HEK293 (cell line): ENCODE data around the gene CASZ1.
A peak's percentile ranks its signal among the peaks of the same experiment; 100 is the strongest.

Source experiments
- CTCF ChIA-PET: fragments of 350-600 bp; formaldehyde crosslinking; extraction: SDS; loops from one replicate; lab custom pipeline; 2021; ENCODE audit warnings: antibody characterized with exemption; lab: Yijun Ruan, JAX
- POLR2A ChIA-PET: fragments of 300-600 bp; formaldehyde crosslinking; extraction: SDS; loops from one replicate; lab custom pipeline; 2020; ENCODE audit warnings: antibody characterized with exemption, inconsistent platforms; lab: Yijun Ruan, JAX
- H3K27ac ChIP-seq: fragments of 200-500 bp; sonication (Bioruptor generic); 2 replicates; pipeline ENCODE4 v1.5.1; 2014; ENCODE audit warnings: low read depth, low read length, control low read depth, inconsistent platforms; ENCODE audit errors: extremely low read depth
- H3K36me3 ChIP-seq, 2 experiments: fragments of 200-500 bp in 1 of 2; sonication (Bioruptor generic) in 1 of 2; 1 replicate in 1 of 2; 2 replicates in 1 of 2; pipeline ENCODE4 v1.5.1; 2014 to 2017; ENCODE audit warnings: inconsistent platforms in 2 of 2, low read length in 2 of 2; ENCODE audit not compliant: control insufficient read depth in 2 of 2, insufficient read depth in 1 of 2
- H3K4me1 ChIP-seq: fragments of 200-500 bp; sonication (Bioruptor generic); 2 replicates; pipeline ENCODE4 v1.5.1; 2014; ENCODE audit warnings: mild to moderate bottlenecking, low read length, inconsistent platforms; ENCODE audit not compliant: control insufficient read depth, insufficient read depth
- H3K4me3 ChIP-seq: 2 replicates; pipeline ENCODE4 v1.5.1; 2011; ENCODE audit warnings: low read depth, mild to moderate bottlenecking, control low read depth, low read length, moderate library complexity
- H3K9me3 ChIP-seq: fragments of 200-500 bp; sonication (Bioruptor generic); 2 replicates; pipeline ENCODE4 v1.5.1; 2014; ENCODE audit warnings: low read depth, low read length, inconsistent platforms; ENCODE audit not compliant: control insufficient read depth, insufficient read depth
- BCL11B ChIP-seq: fragments of 450-650 bp; formaldehyde crosslinking; IDR thresholded peaks from 2 replicates; pipeline ENCODE4 v1.5.1; 2016; ENCODE audit warnings: low read depth, missing biosample characterization, missing genetic modification characterization
- MEIS1 ChIP-seq: sonication (generic); formaldehyde crosslinking; IDR thresholded peaks from 2 replicates; pipeline ENCODE4 v1.8.1; 2022; ENCODE audit warnings: missing genetic modification reagents, mild to moderate bottlenecking, borderline replicate concordance
- OVOL3 ChIP-seq: fragments of 450-650 bp; formaldehyde crosslinking; IDR thresholded peaks from 2 replicates; pipeline ENCODE4 v1.5.1; 2016; ENCODE audit warnings: missing biosample characterization, missing genetic modification characterization
- SALL2 ChIP-seq: fragments of 450-650 bp; formaldehyde crosslinking; IDR thresholded peaks from 2 replicates; pipeline ENCODE4 v1.5.0; 2017; ENCODE audit warnings: missing biosample characterization, mild to moderate bottlenecking, missing genetic modification characterization, borderline replicate concordance
- TRIM28 ChIP-seq: IDR thresholded peaks from 2 replicates; pipeline ENCODE4 v1.6.1; 2011; ENCODE audit warnings: low read length, control low read depth, borderline replicate concordance
- ZBTB8A ChIP-seq: fragments of 450-650 bp; formaldehyde crosslinking; IDR thresholded peaks from 2 replicates; pipeline ENCODE4 v1.5.1; 2016; ENCODE audit warnings: missing biosample characterization, missing genetic modification characterization
- ZIC2 ChIP-seq: fragments of 450-650 bp; formaldehyde crosslinking; IDR thresholded peaks from 2 replicates; pipeline ENCODE4 v1.5.1; 2016; ENCODE audit warnings: missing biosample characterization, missing genetic modification characterization
- ZNF324 ChIP-seq: fragments of 450-650 bp; formaldehyde crosslinking; IDR thresholded peaks from 2 replicates; pipeline ENCODE4 v1.5.1; 2016; ENCODE audit warnings: missing biosample characterization, missing genetic modification characterization
- ZNF354C ChIP-seq: fragments of 450-650 bp; formaldehyde crosslinking; IDR thresholded peaks from 2 replicates; pipeline ENCODE4 v1.5.1; 2016; ENCODE audit warnings: missing biosample characterization, missing genetic modification characterization, low read depth, borderline replicate concordance
- ZNF529 ChIP-seq: fragments of 450-650 bp; formaldehyde crosslinking; IDR thresholded peaks from 2 replicates; pipeline ENCODE4 v1.5.1; 2017; ENCODE audit warnings: missing genetic modification characterization, missing biosample characterization; ENCODE audit not compliant: insufficient replicate concordance
- ZNF530 ChIP-seq: fragments of 450-650 bp; formaldehyde crosslinking; IDR thresholded peaks from 2 replicates; pipeline ENCODE4 v1.5.1; 2016; ENCODE audit warnings: low read depth, missing biosample characterization, missing genetic modification characterization
- ZNF585B ChIP-seq: fragments of 450-650 bp; formaldehyde crosslinking; IDR thresholded peaks from 2 replicates; pipeline ENCODE4 v1.5.1; 2016; ENCODE audit warnings: missing biosample characterization, missing genetic modification characterization
- ZNF610 ChIP-seq: fragments of 450-650 bp; formaldehyde crosslinking; IDR thresholded peaks from 2 replicates; pipeline ENCODE4 v1.5.1; 2016; ENCODE audit warnings: missing biosample characterization, missing genetic modification characterization, borderline replicate concordance
- ZNF623 ChIP-seq: fragments of 450-650 bp; formaldehyde crosslinking; IDR thresholded peaks from 2 replicates; pipeline ENCODE4 v1.5.1; 2016; ENCODE audit warnings: missing biosample characterization, missing genetic modification characterization
- ZNF629 ChIP-seq: fragments of 450-650 bp; formaldehyde crosslinking; IDR thresholded peaks from 2 replicates; pipeline ENCODE4 v1.5.1; 2017; ENCODE audit warnings: missing biosample characterization, missing genetic modification characterization
- ZNF768 ChIP-seq: fragments of 450-650 bp; formaldehyde crosslinking; IDR thresholded peaks from 2 replicates; pipeline ENCODE4 v1.5.1; 2018; ENCODE audit warnings: missing biosample characterization, mild to moderate bottlenecking, missing genetic modification characterization
- TF ChIP-seq, protein P1 (sequence below): fragments of 450-650 bp; formaldehyde crosslinking; IDR thresholded peaks from 2 replicates; pipeline ENCODE4 v1.5.1; 2016; ENCODE audit warnings: missing biosample characterization, missing genetic modification characterization, borderline replicate concordance
- TF ChIP-seq, protein P2 (sequence below): fragments of 450-650 bp; formaldehyde crosslinking; IDR thresholded peaks from 2 replicates; pipeline ENCODE4 v1.5.0; 2017; ENCODE audit warnings: missing biosample characterization, missing genetic modification characterization, borderline replicate concordance
- TF ChIP-seq, protein P3 (sequence below): fragments of 450-650 bp; formaldehyde crosslinking; IDR thresholded peaks from 2 replicates; pipeline ENCODE4 v1.5.1; 2016; ENCODE audit warnings: missing biosample characterization, missing genetic modification characterization
- TF ChIP-seq, protein P4 (sequence below): fragments of 450-650 bp; formaldehyde crosslinking; IDR thresholded peaks from 2 replicates; pipeline ENCODE4 v1.5.1; 2016; ENCODE audit warnings: missing biosample characterization, missing genetic modification characterization, borderline replicate concordance

Gene CASZ1

DNA sequence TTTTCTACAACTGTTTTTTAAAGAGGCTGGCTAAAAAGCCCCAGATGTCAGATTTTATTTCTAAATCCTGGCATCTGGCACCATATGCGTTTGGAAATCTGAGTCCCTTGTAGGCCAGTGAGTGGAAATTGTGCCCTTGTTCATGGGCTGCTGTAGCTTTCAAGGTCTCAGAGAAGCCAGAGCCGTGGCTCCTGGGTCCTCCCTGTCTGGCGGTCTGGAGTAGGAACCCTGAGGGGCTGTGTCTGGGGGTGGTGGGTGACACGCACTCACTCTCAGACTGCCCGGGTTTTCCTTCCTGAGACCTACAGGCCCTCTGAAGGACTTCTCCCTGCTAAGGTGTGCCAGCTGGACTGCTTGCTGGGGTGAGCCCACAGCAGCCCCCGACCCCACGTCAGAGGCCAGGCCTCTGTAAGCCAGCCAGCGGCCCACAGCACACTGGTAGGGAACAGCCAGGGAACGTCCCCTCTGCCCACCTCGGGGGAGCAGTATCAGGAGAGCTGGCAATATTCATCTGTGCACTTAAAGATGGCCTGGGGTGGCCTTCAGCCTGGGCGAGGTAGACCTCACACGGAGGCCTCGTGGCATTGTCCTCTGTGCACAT lies 170.2 kb downstream of the CASZ1 start (continued):
- TF ChIP-seq, protein P1, sequence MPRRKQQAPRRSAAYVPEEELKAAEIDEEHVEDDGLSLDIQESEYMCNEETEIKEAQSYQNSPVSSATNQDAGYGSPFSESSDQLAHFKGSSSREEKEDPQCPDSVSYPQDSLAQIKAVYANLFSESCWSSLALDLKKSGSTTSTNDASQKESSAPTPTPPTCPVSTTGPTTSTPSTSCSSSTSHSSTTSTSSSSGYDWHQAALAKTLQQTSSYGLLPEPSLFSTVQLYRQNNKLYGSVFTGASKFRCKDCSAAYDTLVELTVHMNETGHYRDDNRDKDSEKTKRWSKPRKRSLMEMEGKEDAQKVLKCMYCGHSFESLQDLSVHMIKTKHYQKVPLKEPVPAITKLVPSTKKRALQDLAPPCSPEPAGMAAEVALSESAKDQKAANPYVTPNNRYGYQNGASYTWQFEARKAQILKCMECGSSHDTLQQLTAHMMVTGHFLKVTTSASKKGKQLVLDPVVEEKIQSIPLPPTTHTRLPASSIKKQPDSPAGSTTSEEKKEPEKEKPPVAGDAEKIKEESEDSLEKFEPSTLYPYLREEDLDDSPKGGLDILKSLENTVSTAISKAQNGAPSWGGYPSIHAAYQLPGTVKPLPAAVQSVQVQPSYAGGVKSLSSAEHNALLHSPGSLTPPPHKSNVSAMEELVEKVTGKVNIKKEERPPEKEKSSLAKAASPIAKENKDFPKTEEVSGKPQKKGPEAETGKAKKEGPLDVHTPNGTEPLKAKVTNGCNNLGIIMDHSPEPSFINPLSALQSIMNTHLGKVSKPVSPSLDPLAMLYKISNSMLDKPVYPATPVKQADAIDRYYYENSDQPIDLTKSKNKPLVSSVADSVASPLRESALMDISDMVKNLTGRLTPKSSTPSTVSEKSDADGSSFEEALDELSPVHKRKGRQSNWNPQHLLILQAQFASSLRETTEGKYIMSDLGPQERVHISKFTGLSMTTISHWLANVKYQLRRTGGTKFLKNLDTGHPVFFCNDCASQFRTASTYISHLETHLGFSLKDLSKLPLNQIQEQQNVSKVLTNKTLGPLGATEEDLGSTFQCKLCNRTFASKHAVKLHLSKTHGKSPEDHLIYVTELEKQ (tag by site-specific recombination), result no peak
- no peak for TF ChIP-seq ZNF354C (tag by site-specific recombination)
- TF ChIP-seq TRIM28, result no peak
- no peak for TF ChIP-seq SALL2 (tag by site-specific recombination)
- no peak for TF ChIP-seq ZNF530

DNA sequence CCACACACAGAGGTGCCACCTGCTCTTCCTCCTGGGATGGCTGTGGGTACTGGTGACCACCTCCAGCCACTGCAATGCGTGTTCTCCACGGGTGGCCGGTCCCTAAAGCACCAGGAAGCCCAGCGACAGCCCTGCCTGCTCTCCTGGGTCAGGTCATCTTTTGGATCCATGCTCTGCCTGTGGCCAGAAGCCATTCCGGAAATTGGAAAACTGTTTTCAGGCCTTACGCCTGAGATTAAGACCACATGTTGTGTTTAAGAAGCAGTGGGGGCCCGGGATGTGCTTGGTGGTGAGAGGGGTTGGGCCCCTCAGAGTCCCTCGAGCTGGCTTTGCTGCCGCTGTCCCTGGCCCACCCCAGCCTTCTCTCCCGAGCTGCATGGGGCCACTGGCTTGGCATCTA lies 170.9 kb downstream of the CASZ1 start:
- peak; percentile 66 for TF ChIP-seq ZIC2 (tag by site-specific recombination)
- TF ChIP-seq, protein P2, sequence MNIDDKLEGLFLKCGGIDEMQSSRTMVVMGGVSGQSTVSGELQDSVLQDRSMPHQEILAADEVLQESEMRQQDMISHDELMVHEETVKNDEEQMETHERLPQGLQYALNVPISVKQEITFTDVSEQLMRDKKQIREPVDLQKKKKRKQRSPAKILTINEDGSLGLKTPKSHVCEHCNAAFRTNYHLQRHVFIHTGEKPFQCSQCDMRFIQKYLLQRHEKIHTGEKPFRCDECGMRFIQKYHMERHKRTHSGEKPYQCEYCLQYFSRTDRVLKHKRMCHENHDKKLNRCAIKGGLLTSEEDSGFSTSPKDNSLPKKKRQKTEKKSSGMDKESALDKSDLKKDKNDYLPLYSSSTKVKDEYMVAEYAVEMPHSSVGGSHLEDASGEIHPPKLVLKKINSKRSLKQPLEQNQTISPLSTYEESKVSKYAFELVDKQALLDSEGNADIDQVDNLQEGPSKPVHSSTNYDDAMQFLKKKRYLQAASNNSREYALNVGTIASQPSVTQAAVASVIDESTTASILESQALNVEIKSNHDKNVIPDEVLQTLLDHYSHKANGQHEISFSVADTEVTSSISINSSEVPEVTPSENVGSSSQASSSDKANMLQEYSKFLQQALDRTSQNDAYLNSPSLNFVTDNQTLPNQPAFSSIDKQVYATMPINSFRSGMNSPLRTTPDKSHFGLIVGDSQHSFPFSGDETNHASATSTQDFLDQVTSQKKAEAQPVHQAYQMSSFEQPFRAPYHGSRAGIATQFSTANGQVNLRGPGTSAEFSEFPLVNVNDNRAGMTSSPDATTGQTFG, result no peak
- TF ChIP-seq, protein P3, sequence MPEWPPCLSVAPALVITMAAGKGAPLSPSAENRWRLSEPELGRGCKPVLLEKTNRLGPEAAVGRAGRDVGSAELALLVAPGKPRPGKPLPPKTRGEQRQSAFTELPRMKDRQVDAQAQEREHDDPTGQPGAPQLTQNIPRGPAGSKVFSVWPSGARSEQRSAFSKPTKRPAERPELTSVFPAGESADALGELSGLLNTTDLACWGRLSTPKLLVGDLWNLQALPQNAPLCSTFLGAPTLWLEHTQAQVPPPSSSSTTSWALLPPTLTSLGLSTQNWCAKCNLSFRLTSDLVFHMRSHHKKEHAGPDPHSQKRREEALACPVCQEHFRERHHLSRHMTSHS (tag by site-specific recombination), result no peak
- Histone ChIP-seq H3K27ac (no peak overlapping the region), H3K4me3 (no peak overlapping the region), H3K9me3 (no peaks in the 10 kb centered on the region), H3K36me3 (peaks cover 0 to 33% of the 10 kb centered on the region in 2 experiments; a peak in 1 of 3 replicates), H3K4me1 (no peaks in the 10 kb centered on the region)
- ChIA-PET POLR2A (interaction anchor here (0.5 kb wide), 1 partner anchor 89 kb away, joined by 6 read pairs; no protein-coding TSS in a partner anchor), CTCF (no interaction called here)

DNA sequence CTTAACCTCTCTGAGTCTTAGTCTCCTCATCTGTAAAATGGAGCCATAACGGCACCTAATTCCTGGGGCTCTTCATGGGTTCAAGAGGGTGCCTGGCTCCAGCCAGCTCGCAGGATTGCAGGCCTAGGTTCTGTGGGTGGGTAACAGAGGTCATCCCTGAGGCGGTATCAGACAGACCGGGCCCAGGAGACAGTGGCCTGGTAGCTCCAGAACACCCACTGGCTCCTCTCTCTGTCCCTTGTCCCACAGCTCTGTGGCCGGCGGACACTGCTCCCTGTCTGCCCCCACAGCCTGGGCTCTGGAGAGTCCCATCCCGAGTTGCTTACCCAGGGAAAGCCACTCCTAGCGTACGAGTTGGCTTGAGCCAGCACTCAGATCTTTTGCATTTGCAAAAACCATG lies 171.4 kb downstream of the CASZ1 start:
- POLR2A ChIA-PET, result interaction anchor here (0.5 kb wide), 1 partner anchor 88 kb away, joined by 6 read pairs; no protein-coding TSS in a partner anchor
- CTCF ChIA-PET, result interaction anchor here (0.6 to 1.0 kb wide), 2 partner anchors 19 to 37 kb away, joined by 3 to 5 read pairs; no protein-coding TSS in a partner anchor
- no peaks in the 10 kb centered on the region for H3K9me3 ChIP-seq
- peaks cover 0 to 33% of the 10 kb centered on the region in 2 experiments; a peak in 1 of 3 replicates for H3K36me3 ChIP-seq
- no peak overlapping the region for H3K27ac ChIP-seq
- no peak overlapping the region for H3K4me3 ChIP-seq
- no peaks in the 10 kb centered on the region for H3K4me1 ChIP-seq
- TF ChIP-seq ZNF324 (no peak), ZNF610 (tag by site-specific recombination) (no peak), ZNF768 (no peak), ZNF629 (tag by site-specific recombination) (no peak), OVOL3 (tag by site-specific recombination) (no peak), MEIS1 (CRISPR knock-in tag) (no peak), ZBTB8A (tag by site-specific recombination) (no peak), BCL11B (tag by site-specific recombination) (no peak), ZNF585B (tag by site-specific recombination) (no peak), ZNF529 (no peak), ZNF623 (tag by site-specific recombination) (no peak)
- TF ChIP-seq, protein P4, sequence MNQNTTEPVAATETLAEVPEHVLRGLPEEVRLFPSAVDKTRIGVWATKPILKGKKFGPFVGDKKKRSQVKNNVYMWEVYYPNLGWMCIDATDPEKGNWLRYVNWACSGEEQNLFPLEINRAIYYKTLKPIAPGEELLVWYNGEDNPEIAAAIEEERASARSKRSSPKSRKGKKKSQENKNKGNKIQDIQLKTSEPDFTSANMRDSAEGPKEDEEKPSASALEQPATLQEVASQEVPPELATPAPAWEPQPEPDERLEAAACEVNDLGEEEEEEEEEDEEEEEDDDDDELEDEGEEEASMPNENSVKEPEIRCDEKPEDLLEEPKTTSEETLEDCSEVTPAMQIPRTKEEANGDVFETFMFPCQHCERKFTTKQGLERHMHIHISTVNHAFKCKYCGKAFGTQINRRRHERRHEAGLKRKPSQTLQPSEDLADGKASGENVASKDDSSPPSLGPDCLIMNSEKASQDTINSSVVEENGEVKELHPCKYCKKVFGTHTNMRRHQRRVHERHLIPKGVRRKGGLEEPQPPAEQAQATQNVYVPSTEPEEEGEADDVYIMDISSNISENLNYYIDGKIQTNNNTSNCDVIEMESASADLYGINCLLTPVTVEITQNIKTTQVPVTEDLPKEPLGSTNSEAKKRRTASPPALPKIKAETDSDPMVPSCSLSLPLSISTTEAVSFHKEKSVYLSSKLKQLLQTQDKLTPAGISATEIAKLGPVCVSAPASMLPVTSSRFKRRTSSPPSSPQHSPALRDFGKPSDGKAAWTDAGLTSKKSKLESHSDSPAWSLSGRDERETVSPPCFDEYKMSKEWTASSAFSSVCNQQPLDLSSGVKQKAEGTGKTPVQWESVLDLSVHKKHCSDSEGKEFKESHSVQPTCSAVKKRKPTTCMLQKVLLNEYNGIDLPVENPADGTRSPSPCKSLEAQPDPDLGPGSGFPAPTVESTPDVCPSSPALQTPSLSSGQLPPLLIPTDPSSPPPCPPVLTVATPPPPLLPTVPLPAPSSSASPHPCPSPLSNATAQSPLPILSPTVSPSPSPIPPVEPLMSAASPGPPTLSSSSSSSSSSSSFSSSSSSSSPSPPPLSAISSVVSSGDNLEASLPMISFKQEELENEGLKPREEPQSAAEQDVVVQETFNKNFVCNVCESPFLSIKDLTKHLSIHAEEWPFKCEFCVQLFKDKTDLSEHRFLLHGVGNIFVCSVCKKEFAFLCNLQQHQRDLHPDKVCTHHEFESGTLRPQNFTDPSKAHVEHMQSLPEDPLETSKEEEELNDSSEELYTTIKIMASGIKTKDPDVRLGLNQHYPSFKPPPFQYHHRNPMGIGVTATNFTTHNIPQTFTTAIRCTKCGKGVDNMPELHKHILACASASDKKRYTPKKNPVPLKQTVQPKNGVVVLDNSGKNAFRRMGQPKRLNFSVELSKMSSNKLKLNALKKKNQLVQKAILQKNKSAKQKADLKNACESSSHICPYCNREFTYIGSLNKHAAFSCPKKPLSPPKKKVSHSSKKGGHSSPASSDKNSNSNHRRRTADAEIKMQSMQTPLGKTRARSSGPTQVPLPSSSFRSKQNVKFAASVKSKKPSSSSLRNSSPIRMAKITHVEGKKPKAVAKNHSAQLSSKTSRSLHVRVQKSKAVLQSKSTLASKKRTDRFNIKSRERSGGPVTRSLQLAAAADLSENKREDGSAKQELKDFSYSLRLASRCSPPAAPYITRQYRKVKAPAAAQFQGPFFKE (tag by site-specific recombination), result no peak
